ENCODE measurements around the gene MAPK11.

Gene MAPK11

GRCh38 chr22:50229370-50229769 is 40.8 kb downstream of the MAPK11 start:
- TF ChIP-seq FOXP2 (optimal IDR thresholded peaks at IDR 0.05; ENCODE audit: borderline replicate concordance, extremely low read depth, extremely low read length, insufficient read depth), result no peak
- TF ChIP-seq SIN3A (IDR thresholded peaks at IDR 0.05; ENCODE audit: borderline replicate concordance, insufficient read depth, low read length), result no peak
- no peak for TF ChIP-seq REST (IDR thresholded peaks at IDR 0.05; ENCODE audit: insufficient read depth in 1 of 2, low read depth in 2 of 2, low read length in 2 of 2)
- no peak for TF ChIP-seq TAF1 (IDR thresholded peaks at IDR 0.05; ENCODE audit: borderline replicate concordance, insufficient read depth, low read length)
- TF ChIP-seq POLR2AphosphoS5 (IDR thresholded peaks at IDR 0.05; ENCODE audit: low read depth, low read length), result no peak

GRCh38 chr22:50228366-50228765 is 41.8 kb downstream of the MAPK11 start:
- TF ChIP-seq FOXP2 (optimal IDR thresholded peaks at IDR 0.05; ENCODE audit: borderline replicate concordance, extremely low read depth, extremely low read length, insufficient read depth), result no peak
- TF ChIP-seq SIN3A (IDR thresholded peaks at IDR 0.05; ENCODE audit: borderline replicate concordance, insufficient read depth, low read length), result no peak
- no peak for TF ChIP-seq POLR2AphosphoS5 (IDR thresholded peaks at IDR 0.05; ENCODE audit: low read depth, low read length)
- TF ChIP-seq REST (IDR thresholded peaks at IDR 0.05; ENCODE audit: insufficient read depth in 1 of 2, low read depth in 2 of 2, low read length in 2 of 2), result no peak
- no peak for TF ChIP-seq TAF1 (IDR thresholded peaks at IDR 0.05; ENCODE audit: borderline replicate concordance, insufficient read depth, low read length)

- no peak for TF ChIP-seq TAF1 (IDR thresholded peaks at IDR 0.05; ENCODE audit: borderline replicate concordance, insufficient read depth, low read length)
Observed at GRCh38 chr22:50227579-50228215, 42.5 kb downstream of the MAPK11 start.

GRCh38 chr22:50226875-50227165 is 43.4 kb downstream of the MAPK11 start:
- TF ChIP-seq POLR2AphosphoS5 (IDR thresholded peaks at IDR 0.05; ENCODE audit: low read depth, low read length) (no peak), SIN3A (IDR thresholded peaks at IDR 0.05; ENCODE audit: borderline replicate concordance, insufficient read depth, low read length) (no peak), REST (IDR thresholded peaks at IDR 0.05; ENCODE audit: insufficient read depth in 1 of 2, low read depth in 2 of 2, low read length in 2 of 2) (no peak), TAF1 (IDR thresholded peaks at IDR 0.05; ENCODE audit: borderline replicate concordance, insufficient read depth, low read length) (no peak), FOXP2 (optimal IDR thresholded peaks at IDR 0.05; ENCODE audit: borderline replicate concordance, extremely low read depth, extremely low read length, insufficient read depth) (no peak)

GRCh38 chr22:50226063-50226874 is 43.9 kb downstream of the MAPK11 start:
- no peak for TF ChIP-seq TAF1 (IDR thresholded peaks at IDR 0.05; ENCODE audit: borderline replicate concordance, insufficient read depth, low read length)
- TF ChIP-seq FOXP2 (optimal IDR thresholded peaks at IDR 0.05; ENCODE audit: borderline replicate concordance, extremely low read depth, extremely low read length, insufficient read depth), result no peak
- TF ChIP-seq SIN3A (IDR thresholded peaks at IDR 0.05; ENCODE audit: borderline replicate concordance, insufficient read depth, low read length), result no peak
- no peak for TF ChIP-seq POLR2AphosphoS5 (IDR thresholded peaks at IDR 0.05; ENCODE audit: low read depth, low read length)
- TF ChIP-seq REST (IDR thresholded peaks at IDR 0.05; ENCODE audit: insufficient read depth in 1 of 2, low read depth in 2 of 2, low read length in 2 of 2), result no peak

All from PFSK-1 (cell line).